SH-SY5Y (cell line): ENCODE data around the gene AMPH.

Source experiments
- GATA2 ChIP-seq: IDR thresholded peaks from 2 replicates; pipeline ENCODE4 v1.6.1; 2011; ENCODE audit warnings: mild to moderate bottlenecking, low read depth, low read length
- GATA3 ChIP-seq: IDR thresholded peaks from 2 replicates; pipeline ENCODE4 v1.6.1; 2011; ENCODE audit warnings: low read depth, mild to moderate bottlenecking, low read length, moderate library complexity

DNA sequence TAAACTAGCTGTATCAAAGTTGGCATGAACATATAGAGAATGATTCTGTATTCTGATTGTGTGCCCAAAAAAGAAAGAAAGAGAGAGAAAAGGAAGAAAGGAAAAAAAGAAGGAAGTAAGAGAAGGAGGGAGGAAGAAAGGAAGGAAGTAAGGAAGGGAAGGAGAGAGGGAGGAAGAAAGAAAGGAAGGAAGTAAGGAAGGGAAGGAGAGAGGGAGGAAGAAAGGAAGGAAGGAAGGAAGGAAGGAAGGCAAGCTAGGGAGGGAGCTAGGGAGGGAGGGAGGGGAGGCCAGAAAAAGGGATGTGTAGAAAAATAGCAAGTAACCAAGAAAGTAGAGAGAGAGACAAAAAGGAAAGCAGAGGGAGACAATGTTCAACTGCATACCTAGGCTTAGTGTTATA lies 297.0 kb downstream of the AMPH start:
- no peak for TF ChIP-seq GATA3
- no peak for TF ChIP-seq GATA2
